ENCODE measurements around the gene CELF2. TPM values are rescaled to one million over a fixed set of nuclear protein-coding genes. Genes with fewer than 3 reads are reported as not detected.

CELF2 gene
- total and polyA plus RNA-seq, 2 of the 4 experiments (the other 2 are of a cell fraction), result 3.5 to 6.6 TPM

- no peak overlapping the region for H4K8ac ChIP-seq (ENCODE audit: low read depth in 2 of 2, low read length in 2 of 2)
- H2AK9ac ChIP-seq (replicated peaks; ENCODE audit: low read depth, low read length, poor library complexity), result no peak overlapping the region
- no peak overlapping the region for H2AK5ac ChIP-seq (ENCODE audit: low read depth, low read length)
- in situ Hi-C loops (cut with MboI; ENCODE audit: low sequenced_read_pairs), result no loop called here
- no TSS peak for BruUV-seq (replicated peaks)
- H3K56ac ChIP-seq (ENCODE audit: extremely low read depth, insufficient read depth, low read length), result no peak overlapping the region
- WGBS, 2 experiments (ENCODE audit: extremely low coverage in 2 of 2, insufficient read length in 1 of 2), result no CpG with 5 or more reads among the region's 10 CpGs
- H3K4me2 ChIP-seq (ENCODE audit: low read depth, low read length), result no peak overlapping the region
- no peak overlapping the region for H3K14ac ChIP-seq (replicated peaks; ENCODE audit: low read depth, low read length)
- ChIA-PET CTCF (no interaction called here), POLR2A (ENCODE audit: unreplicated experiment) (no interaction called here)
- H2BK15ac ChIP-seq (ENCODE audit: low read depth, low read length), result no peak overlapping the region
- H3K9me1 ChIP-seq (ENCODE audit: insufficient read depth, low read length), result no peaks in the 10 kb centered on the region
- intact Hi-C loops (cut with micrococcal nuclease), result no loop called here
- H3K23ac ChIP-seq (ENCODE audit: low read depth, low read length), result no peak overlapping the region
- H3K27me3 ChIP-seq (ENCODE audit: control insufficient read depth, insufficient read depth, low read length), result no peaks in the 10 kb centered on the region; the same call in 1 of the 2 replicates
- no peak overlapping the region for H3K9ac ChIP-seq (ENCODE audit: low read depth, low read length)
- TF ChIP-seq MXI1 (IDR thresholded peaks at IDR 0.05; ENCODE audit: borderline replicate concordance, low read depth, low read length) (no peak), CTCF (conservative IDR thresholded peaks at IDR 0.05; ENCODE audit: low read depth, low read length) (no peak), NFE2L2 (IDR thresholded peaks at IDR 0.05; ENCODE audit: low read depth, low read length) (no peak), BHLHE40 (IDR thresholded peaks at IDR 0.05; ENCODE audit: low read depth, low read length) (no peak)
- TF ChIP-seq, protein P1, sequence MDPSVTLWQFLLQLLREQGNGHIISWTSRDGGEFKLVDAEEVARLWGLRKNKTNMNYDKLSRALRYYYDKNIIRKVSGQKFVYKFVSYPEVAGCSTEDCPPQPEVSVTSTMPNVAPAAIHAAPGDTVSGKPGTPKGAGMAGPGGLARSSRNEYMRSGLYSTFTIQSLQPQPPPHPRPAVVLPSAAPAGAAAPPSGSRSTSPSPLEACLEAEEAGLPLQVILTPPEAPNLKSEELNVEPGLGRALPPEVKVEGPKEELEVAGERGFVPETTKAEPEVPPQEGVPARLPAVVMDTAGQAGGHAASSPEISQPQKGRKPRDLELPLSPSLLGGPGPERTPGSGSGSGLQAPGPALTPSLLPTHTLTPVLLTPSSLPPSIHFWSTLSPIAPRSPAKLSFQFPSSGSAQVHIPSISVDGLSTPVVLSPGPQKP (IDR thresholded peaks at IDR 0.05; ENCODE audit: borderline replicate concordance, low read depth, low read length), result no peak
- H3K4ac ChIP-seq (ENCODE audit: low read depth, low read length), result no peak overlapping the region
- no peaks in the 10 kb centered on the region for H3K4me1 ChIP-seq (ENCODE audit: control insufficient read depth, insufficient read depth, low read length)
- no peaks in the 10 kb centered on the region for H3K36me3 ChIP-seq (ENCODE audit: control insufficient read depth, insufficient read depth, low read length)
- no peak for ATAC-seq (ENCODE audit: low read depth)
- peaks cover under 1% of the 10 kb centered on the region; the same call in 1 of the 2 replicates for H3K9me3 ChIP-seq (ENCODE audit: control insufficient read depth, insufficient read depth, low read length)
- H4K5ac ChIP-seq (ENCODE audit: low read depth, low read length), result no peak overlapping the region
- dilution Hi-C loops (cut with HindIII; ENCODE audit: low sequenced_read_pairs, unreplicated experiment), result no loop called here
- H4K20me1 ChIP-seq (ENCODE audit: insufficient read depth, low read length), result no peaks in the 10 kb centered on the region
- H3K27ac ChIP-seq (ENCODE audit: insufficient read depth, low read length), result no peak overlapping the region
- no peak overlapping the region for H3K18ac ChIP-seq (ENCODE audit: low read depth, low read length)
- no peak overlapping the region for H3K4me3 ChIP-seq (ENCODE audit: insufficient read depth, low read depth, low read length)
- H2BK20ac ChIP-seq (ENCODE audit: low read depth, low read length), result no peak overlapping the region
- no peak for DNase-seq
- H4K91ac ChIP-seq (ENCODE audit: insufficient read depth, low read depth, low read length), result no peak overlapping the region
- H3K79me1 ChIP-seq (ENCODE audit: low read depth in 1 of 2, low read length in 2 of 2), result no peaks in the 10 kb centered on the region
- H2BK5ac ChIP-seq (ENCODE audit: low read depth, low read length, poor library complexity, severe bottlenecking), result no peak overlapping the region
- no peak overlapping the region for H2AFZ ChIP-seq (replicated peaks; ENCODE audit: low read length, poor library complexity)
- H2BK120ac ChIP-seq (ENCODE audit: low read depth, low read length), result no peak overlapping the region
Measured at GRCh38 chr10:11345224-11346054, 327.8 kb downstream of the CELF2 start.
